Measurements from ENCODE around the gene NRP1.

Gene NRP1

GRCh38 chr10:33256458-33256857 lies 78.0 kb downstream of the NRP1 start:
- DNase-seq: no peak

- DNase-seq: no peak
Observed at GRCh38 chr10:33254556-33255160, 79.8 kb downstream of the NRP1 start.

GRCh38 chr10:33253411-33253810 lies 81.1 kb downstream of the NRP1 start:
- no peak for DNase-seq

- no peak for DNase-seq
Observed at GRCh38 chr10:33252794-33253203, 81.7 kb downstream of the NRP1 start.

- no peak for DNase-seq
Observed at GRCh38 chr10:33252324-33252723, 82.1 kb downstream of the NRP1 start.

- no peak for DNase-seq
Observed at GRCh38 chr10:33249659-33250345, 84.7 kb downstream of the NRP1 start.

GRCh38 chr10:33249137-33249536 lies 85.3 kb downstream of the NRP1 start:
- no peak for DNase-seq

GRCh38 chr10:33248638-33249037 lies 85.8 kb downstream of the NRP1 start:
- DNase-seq: no peak

GRCh38 chr10:33247221-33247922 lies 87.1 kb downstream of the NRP1 start:
- no peak for DNase-seq

GRCh38 chr10:33245343-33245742 lies 89.1 kb downstream of the NRP1 start:
- no peak for DNase-seq

GRCh38 chr10:33244354-33244967 lies 90.0 kb downstream of the NRP1 start:
- no peak for DNase-seq

GRCh38 chr10:33243703-33244102 lies 90.8 kb downstream of the NRP1 start:
- no peak for DNase-seq

- no peak for DNase-seq
Observed at GRCh38 chr10:33242931-33243330, 91.5 kb downstream of the NRP1 start.

- no peak for DNase-seq
Observed at GRCh38 chr10:33241351-33241750, 93.1 kb downstream of the NRP1 start.

GRCh38 chr10:33240931-33241330 lies 93.5 kb downstream of the NRP1 start:
- DNase-seq: no peak

- no peak for DNase-seq
Observed at GRCh38 chr10:33240258-33240657, 94.2 kb downstream of the NRP1 start.

- DNase-seq: no peak
Observed at GRCh38 chr10:33239257-33239656, 95.2 kb downstream of the NRP1 start.

GRCh38 chr10:33238643-33239042 lies 95.8 kb downstream of the NRP1 start:
- no peak for DNase-seq

GRCh38 chr10:33237736-33238624 lies 96.5 kb downstream of the NRP1 start:
- DNase-seq: no peak

GRCh38 chr10:33236916-33237315 lies 97.6 kb downstream of the NRP1 start:
- DNase-seq: no peak

GRCh38 chr10:33235951-33236350 lies 98.5 kb downstream of the NRP1 start:
- DNase-seq: no peak

GRCh38 chr10:33235251-33235884 lies 99.1 kb downstream of the NRP1 start:
- DNase-seq: no peak

Data from cerebellar nuclear complex (tissue), 1 donor.